Lower leg skin (tissue), 3 donors: Measurements from ENCODE around the gene UGT1A5.

Experiments used
- POLR2A ChIP-seq, 2 donors: fragments of 450-650 bp; IDR thresholded peaks; one replicate each; pipeline ENCODE4 v1.6.1; 2016 to 2017; ENCODE audit warnings: antibody characterized with exemption in 2 of 2, mild to moderate bottlenecking in 1 of 2, moderate library complexity in 1 of 2
- TF ChIP-seq, protein P1 (sequence below), 3 donors: fragments of 450-650 bp; IDR thresholded peaks; one replicate each; pipeline ENCODE4 v1.5.1; 2016; ENCODE audit warnings: antibody characterized with exemption in 3 of 3, mild to moderate bottlenecking in 3 of 3, moderate library complexity in 2 of 3

DNA sequence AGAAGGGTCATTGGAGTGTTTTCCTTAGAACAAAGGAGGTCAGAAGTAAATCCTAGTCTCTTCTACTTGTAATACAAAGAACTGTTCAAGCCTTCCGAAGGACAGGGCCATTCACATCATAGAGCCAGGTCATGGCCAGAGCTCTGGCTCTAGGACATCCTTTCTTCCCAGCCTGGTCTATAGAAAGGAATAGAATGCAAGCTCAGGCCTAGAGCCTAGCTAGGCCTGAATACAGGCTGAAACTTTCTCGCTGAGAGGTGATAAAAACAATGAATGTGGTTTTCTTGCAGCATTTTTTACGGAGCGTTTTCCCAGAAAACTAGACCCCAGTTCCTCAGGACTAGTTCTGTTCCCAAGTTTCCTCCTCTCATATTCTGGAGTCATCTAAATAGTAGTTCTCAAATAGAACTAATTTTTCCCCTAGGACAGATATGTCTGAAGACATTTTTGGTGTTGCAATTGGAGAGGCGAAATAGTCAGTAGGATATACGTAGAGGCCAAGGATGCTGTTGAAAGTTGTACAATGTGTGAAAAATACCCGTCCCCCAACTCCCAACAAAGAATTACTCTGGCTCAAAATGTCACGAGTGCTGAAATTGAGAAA is 13.2 kb upstream of the UGT1A5 start:
- TF ChIP-seq, protein P1, sequence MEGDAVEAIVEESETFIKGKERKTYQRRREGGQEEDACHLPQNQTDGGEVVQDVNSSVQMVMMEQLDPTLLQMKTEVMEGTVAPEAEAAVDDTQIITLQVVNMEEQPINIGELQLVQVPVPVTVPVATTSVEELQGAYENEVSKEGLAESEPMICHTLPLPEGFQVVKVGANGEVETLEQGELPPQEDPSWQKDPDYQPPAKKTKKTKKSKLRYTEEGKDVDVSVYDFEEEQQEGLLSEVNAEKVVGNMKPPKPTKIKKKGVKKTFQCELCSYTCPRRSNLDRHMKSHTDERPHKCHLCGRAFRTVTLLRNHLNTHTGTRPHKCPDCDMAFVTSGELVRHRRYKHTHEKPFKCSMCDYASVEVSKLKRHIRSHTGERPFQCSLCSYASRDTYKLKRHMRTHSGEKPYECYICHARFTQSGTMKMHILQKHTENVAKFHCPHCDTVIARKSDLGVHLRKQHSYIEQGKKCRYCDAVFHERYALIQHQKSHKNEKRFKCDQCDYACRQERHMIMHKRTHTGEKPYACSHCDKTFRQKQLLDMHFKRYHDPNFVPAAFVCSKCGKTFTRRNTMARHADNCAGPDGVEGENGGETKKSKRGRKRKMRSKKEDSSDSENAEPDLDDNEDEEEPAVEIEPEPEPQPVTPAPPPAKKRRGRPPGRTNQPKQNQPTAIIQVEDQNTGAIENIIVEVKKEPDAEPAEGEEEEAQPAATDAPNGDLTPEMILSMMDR (IDR thresholded peaks at IDR 0.05): no peak
- TF ChIP-seq POLR2A (IDR thresholded peaks at IDR 0.05): no peak
